HG02938 (cell line): ENCODE data around the gene EVPL.
"Not testable (repeated sequence)": the region's sequence is repeated elsewhere in the genome, so short reads cannot be mapped to it uniquely, and the experiment has no call there.

Experiments used
- ATAC-seq: cut with Tn5 transposase; IDR thresholded peaks from one replicate; pipeline ENCODE4 v1.9.1; 2021; ENCODE audit warnings: mild to moderate bottlenecking, moderate library complexity; ENCODE audit not compliant: unreplicated experiment

EVPL gene

GRCh38 chr17:76027159-76027839 lies at the start of gene EVPL:
EVPL (minus strand) TSS chr17:76027306; CDS start chr17:76027198, 108 bp downstream.
- ATAC-seq = no peak

- ATAC-seq = no peak
Measured at GRCh38 chr17:76076146-76076764, 49.1 kb upstream of the EVPL start.

- ATAC-seq = no peak
Measured at GRCh38 chr17:76075364-76076145, 48.4 kb upstream of the EVPL start.

- no peak for ATAC-seq
Measured at GRCh38 chr17:76074390-76075363, 47.6 kb upstream of the EVPL start, which contains the start of gene GALR2. GALR2 (plus strand) TSS chr17:76074781; CDS start chr17:76074884, 103 bp downstream.

GRCh38 chr17:76072148-76072858 lies 45.2 kb upstream of the EVPL start, which contains the start of gene SRP68:
SRP68 (minus strand) TSS chr17:76072517; CDS start chr17:76072491, 26 bp downstream.
- ATAC-seq = peak; percentile 70

- no peak for ATAC-seq
Measured at GRCh38 chr17:76071531-76072147, 44.5 kb upstream of the EVPL start.

- no peak for ATAC-seq
Measured at GRCh38 chr17:76065775-76066174, 38.7 kb upstream of the EVPL start.

GRCh38 chr17:76063875-76064546 lies 36.9 kb upstream of the EVPL start:
- no peak for ATAC-seq

GRCh38 chr17:76058264-76058663 lies 31.2 kb upstream of the EVPL start:
- not testable (repeated sequence) for ATAC-seq

GRCh38 chr17:76056882-76057281 lies 29.8 kb upstream of the EVPL start:
- no peak for ATAC-seq

- ATAC-seq = no peak
Measured at GRCh38 chr17:76054112-76054476, 27.0 kb upstream of the EVPL start.

- no peak for ATAC-seq
Measured at GRCh38 chr17:76053246-76054111, 26.4 kb upstream of the EVPL start.

GRCh38 chr17:76051561-76051960 lies 24.5 kb upstream of the EVPL start:
- ATAC-seq = no peak

- no peak for ATAC-seq
Measured at GRCh38 chr17:76050538-76051467, 23.7 kb upstream of the EVPL start.

GRCh38 chr17:76049836-76050537 lies 22.9 kb upstream of the EVPL start:
- no peak for ATAC-seq

GRCh38 chr17:76049239-76049638 lies 22.1 kb upstream of the EVPL start:
- ATAC-seq = no peak
